Mesenchymal stem cell (in vitro differentiated cells and primary cell): ENCODE data around the gene KLC4.
"Not testable (repeated sequence)": the region's sequence is repeated elsewhere in the genome, so short reads cannot be mapped to it uniquely, and the experiment has no call there.

Experiments
- DNase-seq: peaks from one replicate; pipeline ENCODE4 v3.0.0-alpha.2; 2013
- H2AFZ ChIP-seq: one replicate; pipeline ENCODE4 v1.6.1; 2013; ENCODE audit warnings: low read depth, mild to moderate bottlenecking, control low read depth, inconsistent platforms, low read length, moderate library complexity
- H2AK5ac ChIP-seq: 2 replicates; pipeline ENCODE4 v1.6.1; 2013; ENCODE audit warnings: low read length, moderate library complexity, mild to moderate bottlenecking, inconsistent platforms; ENCODE audit not compliant: severe bottlenecking
- H2BK120ac ChIP-seq: one replicate; pipeline ENCODE4 v1.6.1; 2013; ENCODE audit warnings: low read depth, mild to moderate bottlenecking, inconsistent platforms, low read length, moderate library complexity
- H2BK12ac ChIP-seq, 2 experiments: one replicate each; pipeline ENCODE4 v1.6.1; 2013; ENCODE audit warnings: inconsistent platforms in 2 of 2, low read length in 2 of 2, mild to moderate bottlenecking in 2 of 2, moderate library complexity in 2 of 2, control low read depth in 1 of 2
- H2BK15ac ChIP-seq: one replicate; pipeline ENCODE4 v1.6.1; 2013; ENCODE audit warnings: mild to moderate bottlenecking, low read depth, inconsistent platforms; ENCODE audit not compliant: poor library complexity, severe bottlenecking
- H2BK5ac ChIP-seq: 2 replicates; pipeline ENCODE4 v1.6.1; 2013; ENCODE audit warnings: low read depth, mild to moderate bottlenecking, low read length, control low read depth, inconsistent platforms; ENCODE audit not compliant: poor library complexity, severe bottlenecking
- H3K14ac ChIP-seq, 2 experiments: one replicate each; pipeline ENCODE4 v1.6.1; 2013; ENCODE audit warnings: inconsistent platforms in 2 of 2, low read length in 2 of 2, control low read depth in 1 of 2, mild to moderate bottlenecking in 1 of 2, moderate library complexity in 1 of 2
- H3K18ac ChIP-seq, 2 experiments: one replicate each; pipeline ENCODE4 v1.6.1; 2013; ENCODE audit warnings: inconsistent platforms in 2 of 2, low read length in 2 of 2, control low read depth in 1 of 2, low read depth in 1 of 2, mild to moderate bottlenecking in 1 of 2
- H3K23ac ChIP-seq, 2 experiments: one replicate each; pipeline ENCODE4 v1.6.1; 2013; ENCODE audit warnings: inconsistent platforms in 2 of 2, low read length in 2 of 2, mild to moderate bottlenecking in 2 of 2, moderate library complexity in 2 of 2, control low read depth in 1 of 2
- H3K27ac ChIP-seq: 2 replicates; pipeline ENCODE4 v1.5.1; 2013; ENCODE audit warnings: mild to moderate bottlenecking, moderate library complexity, low read length, control low read depth, inconsistent platforms; ENCODE audit not compliant: poor library complexity, severe bottlenecking
- H3K27me3 ChIP-seq, 2 experiments: 2 replicates each; pipeline versions ENCODE4 v1.6.1 to v1.7.0; 2013; ENCODE audit warnings: low read length in 2 of 2, mild to moderate bottlenecking in 2 of 2, moderate library complexity in 2 of 2, control low read depth in 1 of 2, inconsistent platforms in 1 of 2; ENCODE audit not compliant: control insufficient read depth in 1 of 2, insufficient read depth in 1 of 2
- H3K36me3 ChIP-seq, 2 experiments: 2 replicates each; pipeline versions ENCODE4 v1.6.1 to v1.7.0; 2013; ENCODE audit warnings: low read length in 2 of 2, control low read depth in 1 of 2, inconsistent platforms in 1 of 2, low read depth in 1 of 2, mild to moderate bottlenecking in 1 of 2; ENCODE audit not compliant: insufficient read depth in 2 of 2, control insufficient read depth in 1 of 2
- H3K4ac ChIP-seq, 2 experiments: one replicate each; pipeline ENCODE4 v1.6.1; 2013; ENCODE audit warnings: inconsistent platforms in 2 of 2, low read length in 2 of 2, mild to moderate bottlenecking in 2 of 2, moderate library complexity in 2 of 2, control low read depth in 1 of 2, low read depth in 1 of 2
- H3K4me1 ChIP-seq: 2 replicates; pipeline ENCODE4 v1.6.1; 2013; ENCODE audit warnings: low read depth, low read length, control low read depth; ENCODE audit not compliant: control insufficient read depth, insufficient read depth
- H3K4me2 ChIP-seq: 2 replicates; pipeline ENCODE4 v1.6.1; 2013; ENCODE audit warnings: low read length, mild to moderate bottlenecking, inconsistent platforms; ENCODE audit not compliant: poor library complexity, severe bottlenecking
- H3K4me3 ChIP-seq, 2 experiments: 2 replicates each; pipeline versions ENCODE4 v1.5.1 to v1.7.0; 2013; ENCODE audit warnings: low read length in 2 of 2, mild to moderate bottlenecking in 2 of 2, control low read depth in 1 of 2, low read depth in 1 of 2; ENCODE audit not compliant: insufficient read depth in 1 of 2
- H3K79me1 ChIP-seq: replicated peaks from 2 replicates; pipeline ENCODE4 v1.6.1; 2013; ENCODE audit warnings: mild to moderate bottlenecking, control low read depth, low read length, inconsistent platforms; ENCODE audit not compliant: poor library complexity, severe bottlenecking
- H3K9ac ChIP-seq: 2 replicates; pipeline ENCODE4 v1.7.0; 2013; ENCODE audit warnings: mild to moderate bottlenecking, low read length, moderate library complexity
- H3K9me3 ChIP-seq: 2 replicates; pipeline ENCODE4 v1.7.0; 2013; ENCODE audit warnings: mild to moderate bottlenecking, low read length; ENCODE audit not compliant: control insufficient read depth
- H4K8ac ChIP-seq: one replicate; pipeline ENCODE4 v1.6.1; 2013; ENCODE audit warnings: inconsistent platforms, mild to moderate bottlenecking, low read length, moderate library complexity
- H4K91ac ChIP-seq: one replicate; pipeline ENCODE4 v1.6.1; 2013; ENCODE audit warnings: mild to moderate bottlenecking, low read length, inconsistent platforms
- WGBS: methylation state at CpG from one replicate; pipeline ENCODE4 v1.1.7; 2013; ENCODE audit warnings: mixed read lengths; 5-methylcytosine and 5-hydroxymethylcytosine counted together

Gene KLC4

DNA sequence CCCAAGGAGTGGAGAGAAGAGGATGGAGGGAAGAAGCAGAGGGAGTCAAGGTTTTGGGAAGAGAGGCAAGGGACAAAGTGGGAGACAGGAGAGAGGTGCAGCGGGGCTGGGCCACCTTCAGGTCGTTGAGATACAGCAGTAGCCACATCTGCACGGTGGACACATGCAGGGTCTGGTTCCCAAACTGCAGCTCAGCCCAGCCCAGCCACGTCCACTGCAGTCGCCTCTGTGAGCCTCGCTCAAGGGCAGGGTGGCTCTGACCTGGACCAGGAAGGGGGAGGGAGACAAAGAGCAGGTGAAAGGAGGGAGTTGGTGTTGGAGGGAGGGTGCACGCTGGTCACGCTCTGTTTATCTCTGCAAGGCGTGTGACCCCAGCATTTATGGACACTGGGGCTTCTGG, 20.7 kb upstream of the KLC4 start:
- Histone ChIP-seq H2BK120ac (no peak overlapping the region), H2BK12ac (no peak overlapping the region), H3K4me3 (no peak overlapping the region), H4K91ac (no peak overlapping the region), H2BK5ac (no peak overlapping the region), H2AFZ (no peak overlapping the region), H3K27me3 (no peaks in the 10 kb centered on the region), H3K36me3 (peaks cover 78 to 86% of the 10 kb centered on the region in 2 experiments), H3K14ac (no peak overlapping the region), H3K27ac (no peak overlapping the region), H4K8ac (no peak overlapping the region), H3K23ac (no peak overlapping the region), H3K9ac (no peak overlapping the region), H3K9me3 (no peaks in the 10 kb centered on the region), H3K4ac (no peak overlapping the region), H3K79me1 (peaks cover 13% of the 10 kb centered on the region), H3K4me2 (no peak overlapping the region), H2BK15ac (no peak overlapping the region), H2AK5ac (no peak overlapping the region), H3K18ac (no peak overlapping the region), H3K4me1 (peaks cover 5% of the 10 kb centered on the region)
- DNase-seq, result no peak
- 94% methylated on average over 9 of the region's 9 CpGs for WGBS

DNA sequence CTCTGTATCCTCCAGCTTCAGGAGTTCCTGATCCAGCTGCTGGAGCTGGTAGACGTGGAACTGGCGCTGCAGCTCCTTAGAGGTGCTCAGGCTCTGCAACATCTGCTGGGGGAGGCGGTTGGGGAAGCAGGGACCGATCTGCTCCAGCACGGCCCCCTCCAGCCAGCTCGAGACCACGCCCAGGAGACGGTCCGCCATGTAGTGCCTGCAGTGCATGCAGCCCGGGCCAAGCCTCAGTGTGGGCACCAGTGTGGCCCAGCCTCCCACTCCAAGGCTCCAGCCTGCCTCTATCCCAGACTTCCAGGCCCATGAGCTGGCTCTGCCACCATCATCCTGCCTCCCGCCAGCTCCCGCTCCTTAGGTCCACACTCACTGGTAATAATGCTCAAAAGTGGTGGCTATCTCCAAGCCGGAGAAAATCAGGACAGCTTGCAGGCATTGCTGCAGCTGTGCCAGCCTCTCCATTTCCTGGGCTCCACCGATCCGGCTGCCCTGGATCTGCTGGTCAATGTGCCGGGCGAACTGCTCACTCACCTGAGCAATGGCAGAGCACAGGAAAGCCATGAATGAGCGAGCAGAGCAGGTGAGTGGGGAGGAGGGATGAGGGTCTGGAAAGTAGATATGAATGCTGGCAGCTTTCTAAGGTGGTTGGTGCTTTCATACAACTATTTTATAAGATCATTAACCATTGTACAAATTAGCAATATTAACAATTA, 18.7 kb upstream of the KLC4 start:
- Histone ChIP-seq H3K14ac (no peak overlapping the region), H3K9me3 (no peaks in the 10 kb centered on the region), H3K4me3 (no peak overlapping the region), H2AK5ac (no peak overlapping the region), H2BK120ac (no peak overlapping the region), H4K91ac (no peak overlapping the region), H3K4ac (no peak overlapping the region), H2AFZ (no peak overlapping the region), H3K79me1 (peaks cover 12% of the 10 kb centered on the region), H3K23ac (no peak overlapping the region), H2BK15ac (no peak overlapping the region), H3K4me1 (peaks cover 2% of the 10 kb centered on the region), H4K8ac (no peak overlapping the region), H3K36me3 (peaks cover 80 to 87% of the 10 kb centered on the region in 2 experiments), H3K4me2 (no peak overlapping the region), H3K27me3 (no peaks in the 10 kb centered on the region), H3K27ac (no peak overlapping the region), H2BK12ac (no peak overlapping the region), H2BK5ac (no peak overlapping the region), H3K9ac (no peak overlapping the region), H3K18ac (no peak overlapping the region)
- no peak for DNase-seq
- WGBS, result 99% methylated on average over 17 of the region's 18 CpGs

DNA sequence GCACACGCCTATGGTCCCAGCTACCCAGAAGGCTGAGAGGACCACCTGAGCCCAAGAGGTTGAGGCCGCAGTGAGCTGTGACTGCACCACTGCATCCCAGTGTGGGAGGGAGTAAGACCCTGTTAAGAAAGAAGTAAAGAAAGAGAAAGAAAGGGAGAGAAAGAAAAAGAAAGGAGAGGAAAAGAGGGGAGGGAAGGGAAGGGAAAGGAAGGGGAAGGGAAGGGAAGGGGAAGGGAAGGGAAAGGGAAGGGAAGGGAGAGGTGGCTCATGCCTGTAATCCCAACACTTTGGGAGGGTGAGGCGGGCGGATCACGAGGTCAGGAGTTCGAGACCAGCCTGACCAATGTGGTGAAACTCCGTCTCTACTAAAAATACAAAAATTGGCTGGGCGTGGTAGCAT, 18.0 kb upstream of the KLC4 start:
- DNase-seq, H2BK5ac ChIP-seq, H3K4me3 ChIP-seq, H3K4ac ChIP-seq, H2BK15ac ChIP-seq, H2BK12ac ChIP-seq, H3K27ac ChIP-seq, H4K91ac ChIP-seq, H3K23ac ChIP-seq, H3K14ac ChIP-seq, H3K4me2 ChIP-seq, H2AK5ac ChIP-seq, H3K27me3 ChIP-seq, H3K9ac ChIP-seq, H3K4me1 ChIP-seq, H3K9me3 ChIP-seq, H2AFZ ChIP-seq, H3K18ac ChIP-seq, H4K8ac ChIP-seq, H2BK120ac ChIP-seq: not testable (repeated sequence)
- 97% methylated on average over 8 of the region's 8 CpGs for WGBS
- peaks cover 82 to 89% of the 10 kb centered on the region in 2 experiments for H3K36me3 ChIP-seq
- peaks cover 15% of the 10 kb centered on the region for H3K79me1 ChIP-seq

DNA sequence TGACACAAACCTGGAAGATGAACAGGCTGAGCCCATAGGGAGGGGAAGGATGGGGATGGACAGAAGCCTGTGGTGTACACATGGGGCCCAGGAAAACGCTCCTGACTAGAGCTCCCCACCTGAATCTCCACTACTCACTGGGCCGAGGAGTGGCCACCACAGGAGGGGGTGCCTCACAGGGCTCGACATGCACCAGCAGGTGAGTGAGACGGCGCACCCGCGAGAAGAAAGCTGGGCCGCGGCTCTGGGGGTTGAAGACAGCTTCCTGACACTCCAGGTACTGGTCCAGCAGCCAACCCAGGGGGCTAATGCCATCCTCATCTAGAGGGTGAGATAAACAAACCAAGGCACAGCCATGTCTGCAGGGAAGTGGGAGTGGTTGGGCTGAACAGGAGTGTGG, 16.1 kb upstream of the KLC4 start:
- H3K4me1 ChIP-seq, result peaks cover 5% of the 10 kb centered on the region
- no peak overlapping the region for H3K23ac ChIP-seq
- no peak overlapping the region for H3K4me2 ChIP-seq
- no peak overlapping the region for H3K4me3 ChIP-seq
- no peak overlapping the region for H2BK5ac ChIP-seq
- H2BK12ac ChIP-seq, result no peak overlapping the region
- H3K4ac ChIP-seq, result no peak overlapping the region
- no peak overlapping the region for H3K27ac ChIP-seq
- 96% methylated on average over 9 of the region's 9 CpGs for WGBS
- no peaks in the 10 kb centered on the region for H3K9me3 ChIP-seq
- H3K27me3 ChIP-seq, result no peaks in the 10 kb centered on the region
- peaks cover 79 to 89% of the 10 kb centered on the region in 2 experiments for H3K36me3 ChIP-seq
- no peak overlapping the region for H2AK5ac ChIP-seq
- no peak overlapping the region for H2AFZ ChIP-seq
- no peak overlapping the region for H3K14ac ChIP-seq
- H2BK15ac ChIP-seq, result no peak overlapping the region
- no peak overlapping the region for H3K18ac ChIP-seq
- no peak overlapping the region for H4K91ac ChIP-seq
- peaks cover 19% of the 10 kb centered on the region for H3K79me1 ChIP-seq
- DNase-seq, result no peak
- no peak overlapping the region for H2BK120ac ChIP-seq
- no peak overlapping the region for H3K9ac ChIP-seq
- H4K8ac ChIP-seq, result no peak overlapping the region
